OCI-LY7 (cell line): ENCODE results near the gene FARP2. TPM values are rescaled to one million over a fixed set of nuclear protein-coding genes. Genes with fewer than 3 reads are reported as not detected.

Experiments used
- BruUV-seq: library from RNA; stranded (reverse); fragments of 400-500 nt; replicated peaks from 2 replicates; lab custom pipeline; 2021; lab: Mats Ljungman, UMichigan
- CTCF ChIA-PET: fragments of 300-600 bp; sonication (Branson Sonifier 250); formaldehyde crosslinking; loops from one replicate; lab custom pipeline; 2022; ENCODE audit warnings: antibody characterized with exemption; ENCODE audit not compliant: unreplicated experiment; lab: Charles Lee
- POLR2A ChIA-PET: fragments of 300-600 bp; sonication (Branson Sonifier 250); formaldehyde crosslinking; loops from one replicate; lab custom pipeline; 2022; ENCODE audit warnings: antibody characterized with exemption; lab: Charles Lee
- DNase-seq: peaks from one replicate; pipeline ENCODE4 v3.0.0-alpha.2; 2015; ENCODE audit warnings: low spot score
- H2AFZ ChIP-seq: fragments of 200-600 bp; sonication (generic), shearing (Covaris generic); 2 replicates; pipeline ENCODE4 v1.6.1; 2014; ENCODE audit warnings: mild to moderate bottlenecking, antibody characterized with exemption, low read length, moderate library complexity
- H3K27ac ChIP-seq: fragments of 200-600 bp; sonication (generic); 2 replicates; pipeline ENCODE4 v1.5.1; 2014; ENCODE audit warnings: mixed run types, low read depth, mild to moderate bottlenecking, moderate library complexity, low read length, inconsistent platforms; ENCODE audit not compliant: poor library complexity, severe bottlenecking
- H3K36me3 ChIP-seq: fragments of 200-600 bp; sonication (generic); 2 replicates; pipeline ENCODE4 v1.6.1; 2014; ENCODE audit warnings: mild to moderate bottlenecking, antibody characterized with exemption, low read length, moderate library complexity, mixed read lengths; ENCODE audit not compliant: insufficient read depth
- H3K4me1 ChIP-seq: fragments of 200-600 bp; sonication (generic); 2 replicates; pipeline ENCODE4 v1.5.1; 2014; ENCODE audit warnings: mild to moderate bottlenecking, low read length; ENCODE audit not compliant: insufficient read depth, poor library complexity, severe bottlenecking
- H3K4me2 ChIP-seq: fragments of 200-600 bp; sonication (generic); 2 replicates; pipeline ENCODE4 v1.6.1; 2014; ENCODE audit warnings: mild to moderate bottlenecking, low read length
- H3K4me3 ChIP-seq: fragments of 200-600 bp; sonication (generic); 2 replicates; pipeline ENCODE4 v1.5.1; 2014; ENCODE audit warnings: mild to moderate bottlenecking, low read depth, low read length; ENCODE audit not compliant: poor library complexity, severe bottlenecking
- H3K79me2 ChIP-seq: fragments of 200-600 bp; sonication (generic); 2 replicates; pipeline ENCODE4 v1.6.1; 2016; ENCODE audit warnings: low read depth, mild to moderate bottlenecking, low read length, moderate library complexity, mixed read lengths; ENCODE audit not compliant: insufficient read depth
- H3K9me2 ChIP-seq: fragments of 200-600 bp; sonication (generic); 2 replicates; pipeline ENCODE4 v1.6.1; 2016; ENCODE audit warnings: mild to moderate bottlenecking, low read length, mixed read lengths; ENCODE audit not compliant: insufficient read depth
- H3K9me3 ChIP-seq: fragments of 200-600 bp; sonication (generic); 2 replicates; pipeline ENCODE4 v1.6.1; 2014; ENCODE audit warnings: mild to moderate bottlenecking, mixed run types, low read length, mixed read lengths
- H4K20me1 ChIP-seq: fragments of 200-600 bp; sonication (generic); 2 replicates; pipeline ENCODE4 v1.6.1; 2014; ENCODE audit warnings: mild to moderate bottlenecking, antibody characterized with exemption, low read length, moderate library complexity, mixed read lengths; ENCODE audit not compliant: insufficient read depth
- EZH2phosphoT487 ChIP-seq: fragments of 200-600 bp; sonication (generic); IDR thresholded peaks from 2 replicates; pipeline ENCODE4 v1.6.1; 2018; ENCODE audit warnings: low read depth, borderline replicate concordance, mild to moderate bottlenecking, mixed run types, antibody characterized with exemption, low read length, moderate library complexity, mixed read lengths
- intact Hi-C: fragments of 100-400 bp; cut with micrococcal nuclease; formaldehyde crosslinking; loops from one replicate; pipeline ENCODE4 v1.10.0; 2022; ENCODE audit not compliant: unreplicated experiment
- total RNA-seq, 2 experiments: library from RNA; depleted of rRNA in 1 of 2; stranded (reverse); fragments of >200 nt in 1 of 2; shearing (Covaris generic) in 1 of 2; gene quantifications; 2 replicates each; pipeline ENCODE4 v1.2.3, GENCODE V29; 2014 to 2022
- TF ChIP-seq, protein P1 (sequence below): fragments of 200-600 bp; sonication (generic); conservative IDR thresholded peaks from 2 replicates; pipeline ENCODE4 v1.5.1; 2014; ENCODE audit warnings: mild to moderate bottlenecking, antibody characterized with exemption, low read length, moderate library complexity, mixed read lengths

Gene FARP2
- total RNA-seq, 2 experiments from 2014 or later: 33.6 to 52.7 TPM

DNA sequence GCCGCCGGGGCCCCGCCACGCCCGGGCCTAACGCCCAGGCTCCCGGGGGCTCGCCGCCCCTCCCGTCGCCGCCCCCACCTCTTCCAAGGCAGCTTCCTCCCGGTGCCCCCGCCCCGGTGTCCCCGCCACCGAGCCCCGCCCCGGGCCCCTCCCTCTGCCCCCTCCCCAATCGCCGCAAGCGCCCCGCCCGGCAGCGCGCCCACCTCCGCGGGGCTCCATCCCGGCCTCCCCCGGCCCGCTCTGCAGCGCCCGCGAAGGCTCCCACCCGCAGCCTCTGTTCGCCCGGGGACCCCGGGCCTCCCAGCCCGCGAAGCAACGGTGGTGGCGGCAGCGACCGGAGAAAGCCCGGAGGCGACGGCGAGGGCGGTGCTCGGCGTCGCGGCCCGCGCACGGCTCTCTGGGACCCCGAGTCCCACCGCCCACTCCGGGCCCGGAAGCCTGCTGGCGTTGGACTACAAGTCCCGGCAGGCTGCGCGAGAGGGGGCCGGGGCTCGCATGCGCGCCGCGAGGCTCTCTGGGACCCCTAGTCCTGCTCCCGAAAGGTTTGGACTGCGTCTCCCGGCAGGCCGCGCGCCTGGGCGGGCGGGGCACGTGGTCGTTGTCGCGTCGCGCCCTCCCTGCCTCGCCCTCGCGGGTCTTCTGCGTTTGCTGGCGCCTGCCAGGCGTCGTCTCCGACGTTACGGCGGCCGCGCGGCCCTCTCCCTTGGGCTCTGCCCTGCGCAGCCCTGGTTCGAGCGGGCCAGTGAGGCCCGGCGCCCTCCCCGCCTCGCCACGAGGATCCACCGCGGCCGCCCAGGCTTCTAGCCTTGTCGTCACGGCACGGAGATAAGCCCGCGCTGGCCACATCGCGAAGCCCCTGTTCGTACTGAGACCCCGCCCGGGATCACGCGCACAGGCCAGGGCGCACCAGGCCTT, 152.4 kb downstream of the FARP2 start, which contains the start of gene STK25:
Gene STK25 (minus strand): TSS at position 345 of the 915 bp plus-strand sequence. CDS start 549 bp downstream, outside the sequence.
- Histone ChIP-seq H3K79me2 (peaks cover 12% of the 10 kb centered on the region), H3K4me1 (peaks cover 18% of the 10 kb centered on the region), H3K4me2 (peak within 1 kb of the TSS; percentile 93), H3K9me3 (no peaks in the 10 kb centered on the region), H4K20me1 (no peaks in the 10 kb centered on the region), H3K27ac (peak within 1 kb of the TSS; percentile 26), H3K9me2 (no peaks in the 10 kb centered on the region), H3K36me3 (peaks cover 17% of the 10 kb centered on the region; the same call in 1 of the 2 replicates), H2AFZ (peak within 1 kb of the TSS; percentile 83), H3K4me3 (peak within 1 kb of the TSS; percentile 98)
- intact Hi-C loops: loop anchor here (1.0 to 2.0 kb wide), 2 partner anchors 152 to 193 kb away; partner anchors contain the start of genes FARP2, HDLBP and SEPTIN2
- TF ChIP-seq, protein P1, sequence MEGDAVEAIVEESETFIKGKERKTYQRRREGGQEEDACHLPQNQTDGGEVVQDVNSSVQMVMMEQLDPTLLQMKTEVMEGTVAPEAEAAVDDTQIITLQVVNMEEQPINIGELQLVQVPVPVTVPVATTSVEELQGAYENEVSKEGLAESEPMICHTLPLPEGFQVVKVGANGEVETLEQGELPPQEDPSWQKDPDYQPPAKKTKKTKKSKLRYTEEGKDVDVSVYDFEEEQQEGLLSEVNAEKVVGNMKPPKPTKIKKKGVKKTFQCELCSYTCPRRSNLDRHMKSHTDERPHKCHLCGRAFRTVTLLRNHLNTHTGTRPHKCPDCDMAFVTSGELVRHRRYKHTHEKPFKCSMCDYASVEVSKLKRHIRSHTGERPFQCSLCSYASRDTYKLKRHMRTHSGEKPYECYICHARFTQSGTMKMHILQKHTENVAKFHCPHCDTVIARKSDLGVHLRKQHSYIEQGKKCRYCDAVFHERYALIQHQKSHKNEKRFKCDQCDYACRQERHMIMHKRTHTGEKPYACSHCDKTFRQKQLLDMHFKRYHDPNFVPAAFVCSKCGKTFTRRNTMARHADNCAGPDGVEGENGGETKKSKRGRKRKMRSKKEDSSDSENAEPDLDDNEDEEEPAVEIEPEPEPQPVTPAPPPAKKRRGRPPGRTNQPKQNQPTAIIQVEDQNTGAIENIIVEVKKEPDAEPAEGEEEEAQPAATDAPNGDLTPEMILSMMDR: no peak
- TF ChIP-seq EZH2phosphoT487: no peak
- BruUV-seq: no TSS peak
- ChIA-PET CTCF (no interaction called here), POLR2A (no interaction called here)
- DNase-seq: peak; percentile 98

DNA sequence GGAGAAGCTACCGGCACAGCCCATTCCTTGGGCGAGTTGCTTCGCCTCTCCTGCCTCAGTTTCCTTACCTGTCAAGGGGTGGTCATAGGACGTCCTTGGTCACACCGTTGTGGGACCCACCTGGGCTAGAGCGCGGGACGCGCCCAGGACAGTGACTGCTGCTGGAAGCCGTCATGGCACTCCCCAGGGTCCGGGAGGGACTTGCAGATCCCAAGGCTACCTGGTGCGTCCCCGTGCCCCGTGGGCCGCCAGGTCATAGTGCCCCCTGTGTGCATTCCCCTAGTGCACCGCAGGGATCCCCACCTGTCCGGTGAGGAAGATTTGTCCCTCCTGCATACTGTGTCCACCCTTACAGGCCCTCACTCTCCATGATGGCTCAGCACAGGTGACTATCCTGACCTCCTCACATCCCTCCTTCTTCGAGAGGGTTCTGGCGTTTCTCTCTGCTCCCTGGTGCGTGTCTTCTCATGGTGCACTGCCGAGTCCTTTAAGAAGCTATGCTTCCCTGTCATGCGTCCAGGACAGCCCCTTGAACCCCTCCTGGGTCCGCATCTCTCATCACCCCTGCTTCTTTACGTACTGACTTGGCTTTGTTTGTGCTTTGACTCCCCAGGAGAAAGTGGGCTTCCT, 153.2 kb downstream of the FARP2 start:
- intact Hi-C loops: loop anchor here (2.0 kb wide), 1 partner anchor 152 kb away; the partner anchor contains the start of gene FARP2
- peaks cover 12% of the 10 kb centered on the region for H3K79me2 ChIP-seq
- ChIA-PET CTCF (no interaction called here), POLR2A (no interaction called here)
- peaks cover 18% of the 10 kb centered on the region for H3K4me1 ChIP-seq
- peaks cover 9% of the 10 kb centered on the region; the same call in 1 of the 2 replicates for H3K36me3 ChIP-seq
- H3K27ac ChIP-seq: no peak overlapping the region
- H3K9me2 ChIP-seq: no peaks in the 10 kb centered on the region
- H3K9me3 ChIP-seq: no peaks in the 10 kb centered on the region
- no peaks in the 10 kb centered on the region for H4K20me1 ChIP-seq
- DNase-seq: no peak
- H3K4me2 ChIP-seq: peak overlapping the region; percentile 46
- H2AFZ ChIP-seq: peak overlapping the region; percentile 83
- no TSS peak for BruUV-seq
- H3K4me3 ChIP-seq: peak overlapping the region; percentile 40
- TF ChIP-seq, protein P1: no peak
- TF ChIP-seq EZH2phosphoT487: no peak
